B cell (primary cell): Measurements from ENCODE around the gene DVL2.

Experiments used
- EZH2 ChIP-seq: IDR thresholded peaks from 2 replicates; pipeline ENCODE4 v1.6.1; 2012; ENCODE audit warnings: borderline replicate concordance, low read depth, mild to moderate bottlenecking, moderate library complexity, low read length; ENCODE audit not compliant: insufficient read depth, poor library complexity, severe bottlenecking
- TF ChIP-seq, protein P1 (sequence below): fragments of 200-600 bp; IDR thresholded peaks from one replicate; pipeline ENCODE4 v1.8.0; 2022; ENCODE audit warnings: antibody characterized with exemption, mild to moderate bottlenecking

DNA sequence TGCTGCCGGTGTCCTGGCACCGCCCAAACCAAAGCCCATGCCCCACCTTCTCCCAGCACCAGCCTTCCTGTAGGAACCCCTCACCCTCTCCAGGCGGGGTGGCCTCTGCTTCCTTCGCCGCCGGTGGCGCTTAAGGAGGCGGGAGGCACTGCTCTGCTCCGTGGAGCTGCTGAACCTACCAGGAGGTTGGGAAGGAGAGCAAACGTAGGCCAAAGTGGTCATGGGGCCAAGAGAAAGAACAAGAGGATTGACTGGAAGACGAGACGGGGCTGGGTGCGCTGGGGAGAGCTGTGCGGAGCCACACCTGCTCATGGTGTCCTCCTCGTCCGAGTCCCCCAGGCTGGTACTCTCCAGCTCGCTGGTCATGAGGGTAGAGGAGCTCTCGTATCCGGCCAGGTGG lies 4.8 kb downstream of the DVL2 start:
- TF ChIP-seq, protein P1, sequence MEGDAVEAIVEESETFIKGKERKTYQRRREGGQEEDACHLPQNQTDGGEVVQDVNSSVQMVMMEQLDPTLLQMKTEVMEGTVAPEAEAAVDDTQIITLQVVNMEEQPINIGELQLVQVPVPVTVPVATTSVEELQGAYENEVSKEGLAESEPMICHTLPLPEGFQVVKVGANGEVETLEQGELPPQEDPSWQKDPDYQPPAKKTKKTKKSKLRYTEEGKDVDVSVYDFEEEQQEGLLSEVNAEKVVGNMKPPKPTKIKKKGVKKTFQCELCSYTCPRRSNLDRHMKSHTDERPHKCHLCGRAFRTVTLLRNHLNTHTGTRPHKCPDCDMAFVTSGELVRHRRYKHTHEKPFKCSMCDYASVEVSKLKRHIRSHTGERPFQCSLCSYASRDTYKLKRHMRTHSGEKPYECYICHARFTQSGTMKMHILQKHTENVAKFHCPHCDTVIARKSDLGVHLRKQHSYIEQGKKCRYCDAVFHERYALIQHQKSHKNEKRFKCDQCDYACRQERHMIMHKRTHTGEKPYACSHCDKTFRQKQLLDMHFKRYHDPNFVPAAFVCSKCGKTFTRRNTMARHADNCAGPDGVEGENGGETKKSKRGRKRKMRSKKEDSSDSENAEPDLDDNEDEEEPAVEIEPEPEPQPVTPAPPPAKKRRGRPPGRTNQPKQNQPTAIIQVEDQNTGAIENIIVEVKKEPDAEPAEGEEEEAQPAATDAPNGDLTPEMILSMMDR = no peak
- TF ChIP-seq EZH2 = no peak
